Brain microvascular endothelial cell (primary cell): ENCODE data around the gene LHX4.

Source experiments
- DNase-seq: peaks from one replicate; pipeline ENCODE4 v3.0.0-alpha.2; 2020
- H3K27ac ChIP-seq: fragments of 250-450 bp; sonication (Bioruptor Pico); 2 replicates; pipeline ENCODE4 v1.5.1; 2020; ENCODE audit warnings: mild to moderate bottlenecking, moderate library complexity
- H3K27me3 ChIP-seq: fragments of 250-450 bp; sonication (Bioruptor Pico); replicated peaks from 2 replicates; pipeline ENCODE4 v1.5.1; 2020; ENCODE audit warnings: mild to moderate bottlenecking
- H3K36me3 ChIP-seq: fragments of 250-450 bp; sonication (Bioruptor Pico); replicated peaks from 2 replicates; pipeline ENCODE4 v1.5.1; 2020; ENCODE audit warnings: mild to moderate bottlenecking
- H3K4me3 ChIP-seq: 2 replicates; pipeline ENCODE4 v1.5.1; 2011; ENCODE audit warnings: low read depth, mild to moderate bottlenecking, control low read depth, low read length, moderate library complexity
- CTCF ChIP-seq: IDR thresholded peaks from 2 replicates; pipeline ENCODE4 v1.5.1; 2011; ENCODE audit warnings: low read depth, mild to moderate bottlenecking, moderate library complexity, low read length, control low read depth, inconsistent platforms; ENCODE audit errors: missing control alignments
- in situ Hi-C: cut with HindIII; loops from 2 replicates; pipeline ENCODE4 v1.10.0; 2017; ENCODE audit warnings: low sequenced_read_pairs, low pct_ligation_motif_present

The LHX4 gene

GRCh38 chr1:180230416-180230790 is 339 bp downstream of the LHX4 start:
- in situ Hi-C loops, result no loop called here
- Histone ChIP-seq H3K27ac (no peak overlapping the region), H3K27me3 (peaks cover 69% of the 10 kb centered on the region), H3K4me3 (peak overlapping the region; percentile 43), H3K36me3 (no peaks in the 10 kb centered on the region)
- no peak for TF ChIP-seq CTCF
- no peak for DNase-seq

DNA sequence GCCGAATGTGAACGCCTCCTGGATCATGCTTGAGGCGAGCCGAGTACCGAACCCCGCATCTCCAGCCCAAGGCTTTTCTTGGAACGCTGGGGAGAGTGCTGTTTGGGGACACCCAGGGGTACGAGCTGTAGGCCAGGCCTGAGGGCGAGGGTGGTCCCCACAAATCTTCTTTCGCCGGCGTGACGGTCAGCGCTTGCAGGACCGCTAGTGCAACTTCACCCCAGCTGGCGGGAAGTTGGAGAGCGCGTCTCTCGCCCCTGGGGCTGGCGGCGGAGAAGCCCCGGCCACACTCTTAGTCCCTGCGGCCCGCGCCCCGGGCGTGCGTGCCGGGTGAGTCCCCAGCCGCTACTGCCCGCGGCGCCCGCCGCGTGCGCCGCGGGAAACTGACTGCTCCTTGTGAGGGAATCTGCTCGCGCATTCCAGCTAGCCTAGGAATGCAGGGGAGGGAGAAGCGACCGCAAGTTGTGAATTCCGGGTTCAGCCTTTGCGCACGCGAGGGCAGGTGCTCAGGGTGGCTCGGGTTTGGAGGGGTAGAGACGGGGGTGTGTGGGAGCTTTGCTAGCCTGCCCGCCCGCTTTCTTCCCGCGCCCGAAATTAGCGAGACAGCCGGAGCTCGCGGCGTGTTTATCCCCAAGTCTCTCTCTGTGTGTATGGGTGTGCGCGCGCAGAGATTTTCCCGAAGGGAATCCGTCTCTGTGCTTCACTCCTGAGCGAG is 884 bp downstream of the LHX4 start:
- DNase-seq, result no peak
- in situ Hi-C loops, result no loop called here
- H3K36me3 ChIP-seq, result no peaks in the 10 kb centered on the region
- H3K27ac ChIP-seq, result no peak overlapping the region
- TF ChIP-seq CTCF, result no peak
- peak overlapping the region; percentile 43 for H3K4me3 ChIP-seq
- peaks cover 69% of the 10 kb centered on the region for H3K27me3 ChIP-seq

GRCh38 chr1:180231506-180231921 is 1.4 kb downstream of the LHX4 start:
- no peak for DNase-seq
- no peaks in the 10 kb centered on the region for H3K36me3 ChIP-seq
- no peak overlapping the region for H3K27ac ChIP-seq
- H3K27me3 ChIP-seq, result peaks cover 74% of the 10 kb centered on the region
- in situ Hi-C loops, result no loop called here
- TF ChIP-seq CTCF, result peak; percentile 15
- H3K4me3 ChIP-seq, result peak overlapping the region; percentile 29

DNA sequence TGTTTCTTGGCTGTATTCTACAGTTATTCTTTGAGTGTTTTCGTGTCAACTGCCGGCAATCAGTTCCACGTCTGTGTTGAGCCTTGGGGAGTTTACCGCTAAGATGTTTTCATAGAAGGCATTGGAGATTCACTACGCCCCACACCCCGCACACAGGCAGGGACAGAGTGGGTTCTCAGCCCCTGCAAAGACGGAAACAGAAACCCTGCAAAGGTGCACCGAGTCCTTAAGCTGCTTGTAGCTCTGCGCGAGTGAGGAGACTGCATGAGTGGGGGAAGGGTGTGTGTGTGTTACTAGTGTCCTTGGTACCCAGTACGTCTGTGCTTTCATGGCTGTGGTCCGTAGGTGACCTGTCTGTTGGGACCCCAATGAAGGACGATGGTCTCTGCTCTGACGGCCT is 1.9 kb downstream of the LHX4 start:
- no peak overlapping the region for H3K27ac ChIP-seq
- in situ Hi-C loops, result no loop called here
- no peak overlapping the region for H3K4me3 ChIP-seq
- H3K36me3 ChIP-seq, result no peaks in the 10 kb centered on the region
- no peak for TF ChIP-seq CTCF
- peaks cover 78% of the 10 kb centered on the region for H3K27me3 ChIP-seq
- no peak for DNase-seq

- no peak for TF ChIP-seq CTCF
- DNase-seq, result no peak
- in situ Hi-C loops, result no loop called here
- Histone ChIP-seq H3K4me3 (no peak overlapping the region), H3K27ac (no peak overlapping the region), H3K36me3 (no peaks in the 10 kb centered on the region), H3K27me3 (peaks cover 83% of the 10 kb centered on the region)
Observed at GRCh38 chr1:180232521-180233043, 2.5 kb downstream of the LHX4 start.
